Fibroblast of peridontal ligament (primary cell): ENCODE results near the gene NSMCE1.
"Not testable (repeated sequence)": the region's sequence is repeated elsewhere in the genome, so short reads cannot be mapped to it uniquely, and the experiment has no call there.

Experiments
- DNase-seq: peaks from one replicate; pipeline ENCODE4 v3.0.0-alpha.2; 2010; ENCODE audit errors: extremely low read depth

Gene NSMCE1

GRCh38 chr16:27218756-27219155 lies 49.8 kb downstream of the NSMCE1 start:
- DNase-seq = no peak

- peak; percentile 49 for DNase-seq
These were observed 51.3 kb downstream of the NSMCE1 start for GRCh38 chr16:27217256-27217655.

- DNase-seq = no peak
These were observed 52.2 kb downstream of the NSMCE1 start for GRCh38 chr16:27216297-27216885.

- DNase-seq = no peak
These were observed 52.9 kb downstream of the NSMCE1 start for GRCh38 chr16:27215660-27216059.

- no peak for DNase-seq
These were observed 54.2 kb downstream of the NSMCE1 start for GRCh38 chr16:27214084-27214961.

GRCh38 chr16:27211026-27211425 lies 57.5 kb downstream of the NSMCE1 start:
- no peak for DNase-seq

GRCh38 chr16:27210174-27210573 lies 58.4 kb downstream of the NSMCE1 start:
- DNase-seq = no peak

- no peak for DNase-seq
These were observed 59.0 kb downstream of the NSMCE1 start for GRCh38 chr16:27209591-27209990.

- DNase-seq = no peak
These were observed 59.8 kb downstream of the NSMCE1 start for GRCh38 chr16:27208796-27209195.

- no peak for DNase-seq
These were observed 60.4 kb downstream of the NSMCE1 start for GRCh38 chr16:27208081-27208680.

GRCh38 chr16:27207121-27207520 lies 61.5 kb downstream of the NSMCE1 start:
- DNase-seq = not testable (repeated sequence)

- no peak for DNase-seq
These were observed 63.0 kb downstream of the NSMCE1 start for GRCh38 chr16:27205423-27206065.

- no peak for DNase-seq
These were observed 64.2 kb downstream of the NSMCE1 start for GRCh38 chr16:27204312-27204915.

GRCh38 chr16:27203507-27204311 lies 64.9 kb downstream of the NSMCE1 start, which contains the start of gene KDM8:
KDM8 (plus strand) TSS chr16:27203526; CDS start chr16:27210124, 6,598 bp downstream.
- DNase-seq = peak; percentile 100

GRCh38 chr16:27202923-27203506 lies 65.6 kb downstream of the NSMCE1 start:
- DNase-seq = no peak

GRCh38 chr16:27200914-27201313 lies 67.7 kb downstream of the NSMCE1 start:
- DNase-seq = not testable (repeated sequence)

- DNase-seq = peak; percentile 5
These were observed 68.8 kb downstream of the NSMCE1 start for GRCh38 chr16:27199736-27200135.

GRCh38 chr16:27199235-27199586 lies 69.4 kb downstream of the NSMCE1 start:
- DNase-seq = no peak

GRCh38 chr16:27198451-27199234 lies 69.9 kb downstream of the NSMCE1 start:
- DNase-seq = no peak

- no peak for DNase-seq
These were observed 71.6 kb downstream of the NSMCE1 start for GRCh38 chr16:27197004-27197403.
